WI38 (cell line): ENCODE results near the gene RALGDS.

ENCODE experiments used
- H3K4me3 ChIP-seq: 2 replicates; pipeline ENCODE4 v1.5.1; 2011; ENCODE audit warnings: low read depth, mild to moderate bottlenecking, control low read depth, low read length
- CTCF ChIP-seq: IDR thresholded peaks from 2 replicates; pipeline ENCODE4 v1.5.1; 2012; ENCODE audit warnings: low read depth, mild to moderate bottlenecking, control low read depth, low read length

Gene RALGDS

GRCh38 chr9:133166392-133166791 is 45.4 kb upstream of the RALGDS start:
- TF ChIP-seq CTCF = no peak
- no peak overlapping the region for H3K4me3 ChIP-seq

- no peak for TF ChIP-seq CTCF
- no peak overlapping the region for H3K4me3 ChIP-seq
Observed at GRCh38 chr9:133165452-133165730, 44.4 kb upstream of the RALGDS start.

GRCh38 chr9:133164191-133164590 is 43.2 kb upstream of the RALGDS start:
- H3K4me3 ChIP-seq = peak overlapping the region; percentile 56
- TF ChIP-seq CTCF = no peak

GRCh38 chr9:133163504-133164172 is 42.6 kb upstream of the RALGDS start, which contains the start of gene GBGT1:
Gene GBGT1, minus strand, starts transcription at chr9:133163914. Its CDS starts 1,502 bp downstream, at chr9:133162412.
- no peak for TF ChIP-seq CTCF
- peak within 1 kb of the TSS; percentile 56 for H3K4me3 ChIP-seq

- TF ChIP-seq CTCF = no peak
- peak overlapping the region; percentile 56 for H3K4me3 ChIP-seq
Observed at GRCh38 chr9:133162861-133163503, 41.9 kb upstream of the RALGDS start.

GRCh38 chr9:133161547-133161950 is 40.5 kb upstream of the RALGDS start:
- H3K4me3 ChIP-seq = no peak overlapping the region
- no peak for TF ChIP-seq CTCF

GRCh38 chr9:133160742-133161546 is 39.9 kb upstream of the RALGDS start:
- no peak overlapping the region for H3K4me3 ChIP-seq
- peak; percentile 94 for TF ChIP-seq CTCF
